WTC11 (cell line): Measurements from ENCODE around the gene TRMT6. TPM values are rescaled to one million over a fixed set of nuclear protein-coding genes. Genes with fewer than 3 reads are reported as not detected.

Experiments used
- ATAC-seq: fragments of 200-7000 bp; cut with Tn5 transposase; 2 replicates; pipeline ENCODE4 v1.10.0; 2021; ENCODE audit warnings: mild to moderate bottlenecking, moderate library complexity
- CTCF ChIA-PET: fragments of 300-600 bp; sonication (Branson Sonifier 250); formaldehyde crosslinking; loops from one replicate; lab custom pipeline; 2021; ENCODE audit warnings: antibody characterized with exemption; lab: Charles Lee
- POLR2A ChIA-PET: fragments of 350-600 bp; sonication (Branson Sonifier 250); formaldehyde crosslinking; loops from one replicate; lab custom pipeline; 2021; ENCODE audit warnings: antibody characterized with exemption; lab: Charles Lee
- DNase-seq: peaks from one replicate; pipeline ENCODE4 v3.0.0; 2021; ENCODE audit warnings: low spot score
- H3K27ac Mint-ChIP-seq: 2 replicates; pipeline ENCODE4 v1.8.0; 2021; ENCODE audit warnings: mixed read lengths
- H3K27me3 Mint-ChIP-seq: 2 replicates; pipeline ENCODE4 v1.8.0; 2021; ENCODE audit warnings: low read depth, mild to moderate bottlenecking, moderate library complexity, mixed read lengths
- H3K36me3 Mint-ChIP-seq: 2 replicates; pipeline ENCODE4 v1.8.0; 2021; ENCODE audit warnings: mixed read lengths
- H3K4me1 Mint-ChIP-seq: 2 replicates; pipeline ENCODE4 v1.8.0; 2022; ENCODE audit warnings: mixed read lengths
- H3K4me3 Mint-ChIP-seq: 2 replicates; pipeline ENCODE4 v1.8.0; 2021; ENCODE audit warnings: mild to moderate bottlenecking, moderate library complexity, mixed read lengths
- H3K9me3 Mint-ChIP-seq: 2 replicates; pipeline ENCODE4 v1.8.0; 2021; ENCODE audit warnings: mixed read lengths
- ATF1 ChIP-seq: sonication (generic); formaldehyde crosslinking; IDR thresholded peaks from 2 replicates; pipeline ENCODE4 v1.8.1; 2023; ENCODE audit warnings: mild to moderate bottlenecking, moderate library complexity, missing genetic modification reagents
- ATF6 ChIP-seq: sonication (generic); formaldehyde crosslinking; IDR thresholded peaks from 2 replicates; pipeline ENCODE4 v1.8.1; 2023; ENCODE audit warnings: mild to moderate bottlenecking, missing genetic modification reagents
- E2F1 ChIP-seq: sonication (generic); formaldehyde crosslinking; IDR thresholded peaks from 2 replicates; pipeline ENCODE4 v1.8.0; 2022; ENCODE audit warnings: mild to moderate bottlenecking, missing genetic modification reagents
- FOXJ3 ChIP-seq: sonication (generic); formaldehyde crosslinking; IDR thresholded peaks from 2 replicates; pipeline ENCODE4 v1.9.0; 2021; ENCODE audit warnings: missing genetic modification reagents, mild to moderate bottlenecking, borderline replicate concordance
- GTF2I ChIP-seq: fragments of 250-450 bp; sonication (Bioruptor Pico); conservative IDR thresholded peaks from 2 replicates; pipeline ENCODE4 v1.4.0; 2021; ENCODE audit warnings: mild to moderate bottlenecking
- HMGA2 ChIP-seq: fragments of 250-450 bp; sonication (Bioruptor Pico); IDR thresholded peaks from 2 replicates; pipeline ENCODE4 v1.4.0; 2021; ENCODE audit warnings: mild to moderate bottlenecking, moderate library complexity
- KAT7 ChIP-seq: sonication (generic); formaldehyde crosslinking; IDR thresholded peaks from 2 replicates; pipeline ENCODE4 v1.8.1; 2023; ENCODE audit warnings: missing genetic modification reagents, mild to moderate bottlenecking, borderline replicate concordance
- MYBL2 ChIP-seq: sonication (generic); formaldehyde crosslinking; IDR thresholded peaks from 2 replicates; pipeline ENCODE4 v1.8.1; 2023; ENCODE audit warnings: mild to moderate bottlenecking, moderate library complexity, missing genetic modification reagents
- NFE2L1 ChIP-seq: sonication (generic); formaldehyde crosslinking; IDR thresholded peaks from 2 replicates; pipeline ENCODE4 v1.8.1; 2023; ENCODE audit warnings: missing genetic modification reagents
- NFYB ChIP-seq: sonication (generic); formaldehyde crosslinking; conservative IDR thresholded peaks from 2 replicates; pipeline ENCODE4 v1.8.0; 2022; ENCODE audit warnings: low read depth, missing genetic modification reagents
- NR1H2 ChIP-seq: sonication (generic); formaldehyde crosslinking; IDR thresholded peaks from 2 replicates; pipeline ENCODE4 v1.9.0; 2021; ENCODE audit warnings: mild to moderate bottlenecking, moderate library complexity, missing genetic modification reagents
- OVOL2 ChIP-seq: fragments of 250-450 bp; sonication (Bioruptor Pico); IDR thresholded peaks from 2 replicates; pipeline ENCODE4 v1.9.0; 2021; ENCODE audit warnings: mild to moderate bottlenecking, borderline replicate concordance
- PREB ChIP-seq: sonication (generic); formaldehyde crosslinking; IDR thresholded peaks from 2 replicates; pipeline ENCODE4 v1.8.1; 2022; ENCODE audit warnings: mild to moderate bottlenecking, missing genetic modification reagents, moderate library complexity, borderline replicate concordance
- SMAD4 ChIP-seq: sonication (generic); formaldehyde crosslinking; IDR thresholded peaks from 2 replicates; pipeline ENCODE4 v1.8.0; 2022; ENCODE audit warnings: mild to moderate bottlenecking, missing genetic modification reagents
- TEAD4 ChIP-seq: sonication (generic); formaldehyde crosslinking; IDR thresholded peaks from 2 replicates; pipeline ENCODE4 v1.8.0; 2022; ENCODE audit warnings: mild to moderate bottlenecking, missing genetic modification reagents
- USF1 ChIP-seq: sonication (generic); formaldehyde crosslinking; IDR thresholded peaks from 2 replicates; pipeline ENCODE4 v1.8.0; 2022; ENCODE audit warnings: mild to moderate bottlenecking, missing genetic modification reagents
- ZNF138 ChIP-seq: sonication (generic); formaldehyde crosslinking; conservative IDR thresholded peaks from 2 replicates; pipeline ENCODE4 v1.8.1; 2022; ENCODE audit warnings: mild to moderate bottlenecking, moderate library complexity, missing genetic modification reagents
- ZNF512 ChIP-seq: sonication (generic); formaldehyde crosslinking; IDR thresholded peaks from 2 replicates; pipeline ENCODE4 v1.8.1; 2022; ENCODE audit warnings: missing genetic modification reagents, borderline replicate concordance
- total RNA-seq: library from RNA; stranded (reverse); gene quantifications from 3 replicates; pipeline ENCODE4 v1.2.3, GENCODE V29; 2021

Gene TRMT6
- total RNA-seq, 1 experiment from 2014 or later = 17.2 TPM

GRCh38 chr20:5920581-5920980 is 29.8 kb downstream of the TRMT6 start (continued):
- TF ChIP-seq ZNF138 (CRISPR knock-in tag) (no peak), SMAD4 (CRISPR knock-in tag) (no peak), FOXJ3 (CRISPR knock-in tag) (no peak), E2F1 (no peak), PREB (no peak), ZNF512 (CRISPR knock-in tag) (no peak), TEAD4 (CRISPR knock-in tag) (no peak), NFE2L1 (CRISPR knock-in tag) (no peak), NFYB (CRISPR knock-in tag) (no peak), KAT7 (CRISPR knock-in tag) (no peak), USF1 (CRISPR knock-in tag) (no peak), HMGA2 (CRISPR knock-in tag) (no peak), MYBL2 (CRISPR knock-in tag) (no peak)

GRCh38 chr20:5919626-5920544 is 30.4 kb downstream of the TRMT6 start:
- POLR2A ChIA-PET = interaction anchor here (0.5 to 0.6 kb wide), 3 partner anchors 140 to 381 kb away, joined by 3 to 4 read pairs (median 3); no protein-coding TSS in a partner anchor
- Mint-ChIP-seq H3K9me3 (peaks cover 6% of the 10 kb centered on the region), H3K27me3 (peaks cover 6% of the 10 kb centered on the region; the same call in 1 of the 2 replicates), H3K4me3 (no peak overlapping the region), H3K27ac (no peak overlapping the region), H3K4me1 (peaks cover 15% of the 10 kb centered on the region), H3K36me3 (no peaks in the 10 kb centered on the region)
- DNase-seq (no peak), ATAC-seq (no peak)
- CTCF ChIA-PET = interaction anchor here (1.1 to 1.6 kb wide), 2 partner anchors 132 to 390 kb away, joined by 4 to 13 read pairs; no protein-coding TSS in a partner anchor
- TF ChIP-seq OVOL2 (CRISPR knock-in tag) = no peak
- no peak for TF ChIP-seq ATF6 (CRISPR knock-in tag)
- TF ChIP-seq NR1H2 (CRISPR knock-in tag) = no peak
- TF ChIP-seq GTF2I = no peak
- no peak for TF ChIP-seq ATF1 (CRISPR knock-in tag)
- TF ChIP-seq, all 79 proteins: peak for 0
